DMS 273 (cell line): Measurements from ENCODE around the gene RAD51B.
"Not testable (repeated sequence)": the region's sequence is repeated elsewhere in the genome, so short reads cannot be mapped to it uniquely, and the experiment has no call there.

Experiments used
- DNase-seq: peaks from one replicate; lab custom pipeline; 2025; ENCODE audit not compliant: unreplicated experiment; lab: John Stamatoyannopoulos, UW

The RAD51B gene

GRCh38 chr14:68762953-68763764 is 943.6 kb downstream of the RAD51B start:
- DNase-seq: peak; percentile 86

DNA sequence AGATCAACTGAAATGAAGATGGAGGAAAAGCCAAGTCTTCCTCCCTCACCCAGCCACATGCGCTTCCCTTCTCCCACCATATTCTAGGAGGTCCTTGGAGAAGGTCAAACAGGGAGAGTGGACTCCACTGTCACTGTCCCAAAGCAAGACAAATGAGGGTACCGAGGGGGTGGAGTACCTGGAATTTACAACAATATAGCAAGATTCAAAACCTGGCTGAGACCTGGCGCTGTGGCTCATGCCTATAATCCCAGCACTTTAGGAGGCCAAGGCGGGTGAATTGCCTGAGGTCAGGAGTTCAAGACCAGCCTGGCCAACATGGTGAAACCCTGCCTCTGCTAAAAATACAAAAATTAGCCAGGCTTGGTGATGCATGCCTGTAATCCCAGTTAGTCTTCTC is 944.3 kb downstream of the RAD51B start:
- DNase-seq: not testable (repeated sequence)

GRCh38 chr14:68766299-68767247 is 947.0 kb downstream of the RAD51B start:
- no peak for DNase-seq

DNA sequence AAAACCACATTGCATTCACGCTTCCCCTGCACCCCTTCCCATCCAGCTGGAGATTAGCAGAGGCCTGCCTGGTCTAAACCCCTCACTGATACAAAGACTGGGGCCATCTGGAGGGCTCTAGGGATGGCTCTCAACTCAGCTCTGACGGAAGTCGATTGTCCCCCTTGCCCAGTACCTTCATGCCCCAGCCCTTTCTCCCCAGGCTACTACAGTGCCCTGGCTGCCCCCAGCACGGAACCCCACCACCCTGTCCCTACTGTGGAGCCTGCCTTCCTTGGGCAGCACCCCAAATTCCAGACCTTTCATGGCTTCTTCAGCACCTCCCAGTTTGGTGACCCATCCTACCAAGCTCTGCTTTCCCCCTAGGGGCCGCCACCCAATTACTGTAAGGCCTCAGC is 947.7 kb downstream of the RAD51B start:
- DNase-seq: no peak

DNA sequence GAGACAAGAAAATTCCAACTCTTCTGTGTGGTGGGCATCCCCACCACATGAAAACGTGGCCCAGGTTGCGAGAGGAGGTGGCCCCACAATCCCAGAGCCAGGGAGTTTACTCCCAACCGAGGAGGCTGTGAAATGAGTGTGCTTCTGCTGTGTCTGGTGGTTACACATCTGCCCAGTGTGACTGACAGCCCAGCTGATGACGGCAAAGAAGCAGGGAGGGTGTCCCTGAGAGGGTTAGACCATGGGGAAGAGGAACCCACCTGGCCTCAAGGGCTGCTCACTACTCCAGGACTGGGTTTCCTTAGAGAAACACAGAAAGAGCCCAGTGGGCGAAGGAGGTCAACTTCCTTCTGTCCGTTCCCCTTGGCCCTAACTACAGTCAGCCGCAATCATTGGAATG is 948.7 kb downstream of the RAD51B start:
- DNase-seq: no peak

GRCh38 chr14:68770051-68770450 is 950.5 kb downstream of the RAD51B start:
- DNase-seq: no peak

DNA sequence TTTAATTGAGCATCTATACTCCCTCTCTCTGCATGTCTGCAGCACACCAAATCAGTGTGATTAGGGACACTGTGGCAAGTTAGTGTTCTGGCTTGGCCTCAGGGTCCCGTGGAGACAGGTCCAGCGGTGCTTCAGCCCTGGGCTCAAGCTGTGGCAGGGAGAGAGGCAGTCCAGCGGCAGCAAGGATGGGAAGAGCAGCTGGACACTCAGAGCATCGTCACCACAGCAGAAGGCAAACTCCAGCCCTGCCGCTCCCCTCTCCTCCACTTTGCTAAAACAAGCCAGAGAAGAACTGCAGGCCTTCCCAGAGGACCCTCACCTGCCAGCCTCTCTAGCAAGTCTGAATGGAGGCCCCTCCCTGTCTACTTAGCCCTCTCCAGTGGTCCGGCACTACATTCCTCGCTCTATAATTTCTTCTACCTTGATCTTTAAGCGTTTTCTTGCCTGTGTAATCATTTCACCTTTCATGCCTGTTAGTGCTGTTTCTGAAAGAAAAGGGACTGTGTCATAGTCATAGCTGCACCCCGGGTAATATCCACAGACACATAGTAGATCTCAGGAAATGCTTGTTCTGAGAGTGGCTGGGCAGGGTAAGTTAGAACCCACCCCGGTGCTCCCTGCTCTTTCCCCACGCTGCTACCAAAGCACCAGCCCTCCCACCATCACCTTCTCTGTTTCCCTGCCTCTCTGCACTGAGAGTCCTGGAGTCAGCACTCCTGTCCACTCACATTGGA is 951.1 kb downstream of the RAD51B start:
- no peak for DNase-seq

- no peak for DNase-seq
Observed at GRCh38 chr14:68771631-68772030, 952.1 kb downstream of the RAD51B start.

DNA sequence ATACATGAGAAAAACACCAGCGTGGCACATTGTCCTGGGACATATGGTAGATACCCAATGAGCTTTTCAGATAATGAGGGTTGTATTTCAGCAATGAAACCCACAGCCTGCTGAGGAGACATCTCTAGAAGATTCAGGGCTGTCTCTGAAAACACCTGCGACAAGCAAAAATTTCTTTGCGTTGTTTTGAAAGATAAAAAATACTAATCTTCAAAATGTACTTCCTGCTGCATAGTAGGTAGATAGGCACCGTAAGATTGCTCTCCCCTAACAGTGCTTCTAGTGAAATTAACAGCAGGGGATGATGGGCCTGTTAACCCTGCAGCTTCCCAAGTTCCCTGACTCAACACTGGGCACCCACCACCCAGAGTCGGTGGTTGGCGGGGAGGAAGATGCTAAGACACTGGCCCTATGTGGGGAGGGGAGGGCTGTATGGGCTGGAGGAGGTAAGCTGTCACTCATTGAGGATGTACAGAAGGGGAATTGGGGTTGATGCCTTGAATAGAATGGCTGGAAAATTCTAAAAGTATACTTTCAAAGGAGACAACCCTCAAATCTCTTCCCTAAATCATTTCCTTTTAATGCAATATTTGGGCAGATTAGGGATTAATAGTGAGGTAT is 953.3 kb downstream of the RAD51B start:
- DNase-seq: no peak

DNA sequence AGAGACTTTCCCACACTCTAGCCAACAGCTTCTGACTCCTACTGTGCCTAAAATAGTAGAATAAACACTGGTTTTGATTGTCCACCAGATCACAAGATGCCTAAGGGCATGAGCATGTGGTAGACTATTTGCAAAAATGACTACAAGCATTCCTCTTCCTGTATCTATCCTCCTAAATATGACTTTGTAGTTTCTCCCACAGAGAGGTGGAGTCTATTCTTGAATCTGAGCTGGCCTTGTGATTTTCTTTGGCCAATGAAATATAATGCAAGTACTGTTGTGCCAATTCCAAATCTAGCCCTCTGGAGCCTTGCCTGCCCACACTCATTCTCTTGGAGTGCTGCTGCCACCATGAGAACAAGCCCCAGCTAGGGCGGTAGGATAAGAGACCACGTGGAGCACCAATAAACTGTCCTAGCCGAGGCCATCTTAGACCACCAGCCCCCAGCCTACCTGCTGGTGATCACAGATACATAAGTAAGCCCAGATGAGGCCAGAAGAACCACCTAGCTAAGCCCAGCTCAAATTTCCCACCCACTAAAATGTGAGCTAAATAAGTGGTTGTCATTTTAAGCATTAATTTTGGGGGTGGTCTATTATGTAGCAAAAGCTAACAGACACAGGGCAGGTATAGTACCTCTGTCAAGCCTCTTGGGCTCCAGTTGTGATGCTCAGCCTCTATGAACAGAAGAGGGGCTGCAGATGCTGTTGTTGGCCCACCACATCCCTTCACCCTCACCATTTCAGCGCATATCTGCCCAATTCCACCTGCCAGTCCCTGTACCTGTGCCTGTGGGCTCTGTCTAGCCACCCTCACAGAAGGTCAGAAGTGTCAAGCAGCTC is 955.4 kb downstream of the RAD51B start:
- no peak for DNase-seq

- peak; percentile 27 for DNase-seq
Observed at GRCh38 chr14:68775614-68776126, 956.1 kb downstream of the RAD51B start.

DNA sequence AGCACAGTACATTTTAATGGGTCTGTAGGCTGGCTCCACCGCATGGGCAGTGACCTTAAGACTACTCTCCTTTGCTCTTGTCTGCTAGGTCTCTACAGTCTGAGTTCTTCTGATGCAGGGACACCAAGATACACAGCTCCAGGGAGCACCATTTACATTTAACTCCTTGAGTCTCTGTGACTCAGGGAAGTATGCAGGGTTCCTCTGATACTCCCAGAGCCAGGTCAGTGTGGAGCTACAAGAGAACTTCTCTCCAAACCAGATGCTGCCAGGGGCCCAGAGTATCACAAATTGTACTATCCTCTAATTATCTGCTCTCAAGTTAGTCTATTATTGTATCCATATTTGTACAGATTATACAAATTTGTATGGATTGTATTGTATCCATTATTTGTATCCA is 958.1 kb downstream of the RAD51B start:
- DNase-seq: no peak
